Mesenchymal stem cell (in vitro differentiated cells and primary cell): Measurements from ENCODE around the gene SNX24.

Experiments used
- DNase-seq: peaks from one replicate; pipeline ENCODE4 v3.0.0-alpha.2; 2013
- H2AFZ ChIP-seq: one replicate; pipeline ENCODE4 v1.6.1; 2013; ENCODE audit warnings: low read depth, mild to moderate bottlenecking, control low read depth, inconsistent platforms, low read length, moderate library complexity
- H2AK5ac ChIP-seq: 2 replicates; pipeline ENCODE4 v1.6.1; 2013; ENCODE audit warnings: low read length, moderate library complexity, mild to moderate bottlenecking, inconsistent platforms; ENCODE audit not compliant: severe bottlenecking
- H2BK120ac ChIP-seq: one replicate; pipeline ENCODE4 v1.6.1; 2013; ENCODE audit warnings: low read depth, mild to moderate bottlenecking, inconsistent platforms, low read length, moderate library complexity
- H2BK12ac ChIP-seq, 2 experiments: one replicate each; pipeline ENCODE4 v1.6.1; 2013; ENCODE audit warnings: inconsistent platforms in 2 of 2, low read length in 2 of 2, mild to moderate bottlenecking in 2 of 2, moderate library complexity in 2 of 2, control low read depth in 1 of 2
- H2BK15ac ChIP-seq: one replicate; pipeline ENCODE4 v1.6.1; 2013; ENCODE audit warnings: mild to moderate bottlenecking, low read depth, inconsistent platforms; ENCODE audit not compliant: poor library complexity, severe bottlenecking
- H2BK5ac ChIP-seq: 2 replicates; pipeline ENCODE4 v1.6.1; 2013; ENCODE audit warnings: low read depth, mild to moderate bottlenecking, low read length, control low read depth, inconsistent platforms; ENCODE audit not compliant: poor library complexity, severe bottlenecking
- H3K14ac ChIP-seq, 2 experiments: one replicate each; pipeline ENCODE4 v1.6.1; 2013; ENCODE audit warnings: inconsistent platforms in 2 of 2, low read length in 2 of 2, control low read depth in 1 of 2, mild to moderate bottlenecking in 1 of 2, moderate library complexity in 1 of 2
- H3K18ac ChIP-seq, 2 experiments: one replicate each; pipeline ENCODE4 v1.6.1; 2013; ENCODE audit warnings: inconsistent platforms in 2 of 2, low read length in 2 of 2, control low read depth in 1 of 2, low read depth in 1 of 2, mild to moderate bottlenecking in 1 of 2
- H3K23ac ChIP-seq, 2 experiments: one replicate each; pipeline ENCODE4 v1.6.1; 2013; ENCODE audit warnings: inconsistent platforms in 2 of 2, low read length in 2 of 2, mild to moderate bottlenecking in 2 of 2, moderate library complexity in 2 of 2, control low read depth in 1 of 2
- H3K27ac ChIP-seq: 2 replicates; pipeline ENCODE4 v1.5.1; 2013; ENCODE audit warnings: mild to moderate bottlenecking, moderate library complexity, low read length, control low read depth, inconsistent platforms; ENCODE audit not compliant: poor library complexity, severe bottlenecking
- H3K27me3 ChIP-seq, 2 experiments: 2 replicates each; pipeline versions ENCODE4 v1.6.1 to v1.7.0; 2013; ENCODE audit warnings: low read length in 2 of 2, mild to moderate bottlenecking in 2 of 2, moderate library complexity in 2 of 2, control low read depth in 1 of 2, inconsistent platforms in 1 of 2; ENCODE audit not compliant: control insufficient read depth in 1 of 2, insufficient read depth in 1 of 2
- H3K36me3 ChIP-seq, 2 experiments: 2 replicates each; pipeline versions ENCODE4 v1.6.1 to v1.7.0; 2013; ENCODE audit warnings: low read length in 2 of 2, control low read depth in 1 of 2, inconsistent platforms in 1 of 2, low read depth in 1 of 2, mild to moderate bottlenecking in 1 of 2; ENCODE audit not compliant: insufficient read depth in 2 of 2, control insufficient read depth in 1 of 2
- H3K4ac ChIP-seq, 2 experiments: one replicate each; pipeline ENCODE4 v1.6.1; 2013; ENCODE audit warnings: inconsistent platforms in 2 of 2, low read length in 2 of 2, mild to moderate bottlenecking in 2 of 2, moderate library complexity in 2 of 2, control low read depth in 1 of 2, low read depth in 1 of 2
- H3K4me1 ChIP-seq: 2 replicates; pipeline ENCODE4 v1.6.1; 2013; ENCODE audit warnings: low read depth, low read length, control low read depth; ENCODE audit not compliant: control insufficient read depth, insufficient read depth
- H3K4me2 ChIP-seq: 2 replicates; pipeline ENCODE4 v1.6.1; 2013; ENCODE audit warnings: low read length, mild to moderate bottlenecking, inconsistent platforms; ENCODE audit not compliant: poor library complexity, severe bottlenecking
- H3K4me3 ChIP-seq, 2 experiments: 2 replicates each; pipeline versions ENCODE4 v1.5.1 to v1.7.0; 2013; ENCODE audit warnings: low read length in 2 of 2, mild to moderate bottlenecking in 2 of 2, control low read depth in 1 of 2, low read depth in 1 of 2; ENCODE audit not compliant: insufficient read depth in 1 of 2
- H3K79me1 ChIP-seq: replicated peaks from 2 replicates; pipeline ENCODE4 v1.6.1; 2013; ENCODE audit warnings: mild to moderate bottlenecking, control low read depth, low read length, inconsistent platforms; ENCODE audit not compliant: poor library complexity, severe bottlenecking
- H3K9ac ChIP-seq: 2 replicates; pipeline ENCODE4 v1.7.0; 2013; ENCODE audit warnings: mild to moderate bottlenecking, low read length, moderate library complexity
- H3K9me3 ChIP-seq: 2 replicates; pipeline ENCODE4 v1.7.0; 2013; ENCODE audit warnings: mild to moderate bottlenecking, low read length; ENCODE audit not compliant: control insufficient read depth
- H4K8ac ChIP-seq: one replicate; pipeline ENCODE4 v1.6.1; 2013; ENCODE audit warnings: inconsistent platforms, mild to moderate bottlenecking, low read length, moderate library complexity
- H4K91ac ChIP-seq: one replicate; pipeline ENCODE4 v1.6.1; 2013; ENCODE audit warnings: mild to moderate bottlenecking, low read length, inconsistent platforms
- WGBS: methylation state at CpG from one replicate; pipeline ENCODE4 v1.1.7; 2013; ENCODE audit warnings: mixed read lengths; 5-methylcytosine and 5-hydroxymethylcytosine counted together

Gene SNX24

DNA sequence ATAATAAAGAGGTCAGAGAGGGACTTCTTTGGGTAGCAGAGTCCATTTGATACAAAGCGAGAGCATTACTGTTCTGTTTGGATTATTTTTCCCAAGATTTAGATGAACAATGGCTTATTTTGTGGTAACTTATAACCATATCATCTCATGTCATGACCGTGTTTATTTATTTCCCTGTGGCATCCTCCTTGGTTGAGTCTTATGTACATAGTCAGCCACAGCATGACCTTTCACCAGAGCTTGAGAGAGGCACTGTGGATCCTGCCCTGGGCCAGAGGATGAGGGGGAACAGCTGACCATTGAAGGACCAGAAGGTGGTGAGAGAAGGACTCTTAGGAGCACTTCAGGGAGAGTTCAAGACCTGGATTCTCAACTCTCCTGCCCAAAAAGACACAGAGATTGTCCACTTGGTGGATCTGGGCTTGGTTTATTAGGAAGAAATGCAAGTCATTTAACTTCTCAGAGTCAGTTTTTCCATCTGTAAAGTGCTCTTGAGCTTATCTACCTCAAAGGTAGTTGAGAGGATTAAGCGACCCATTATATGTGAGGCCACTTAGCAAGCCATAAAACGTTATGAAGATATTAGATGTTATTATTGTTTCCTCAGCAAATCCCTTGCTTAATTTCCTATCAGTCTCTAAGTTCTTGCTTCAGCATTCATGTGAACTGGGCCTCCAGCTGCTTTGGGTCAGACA is 139.7 kb downstream of the SNX24 start:
- H2AK5ac ChIP-seq = no peak overlapping the region
- no peak overlapping the region for H3K23ac ChIP-seq
- H3K36me3 ChIP-seq = peaks cover 0 to 3% of the 10 kb centered on the region in 2 experiments
- H3K9ac ChIP-seq = no peak overlapping the region
- WGBS = 91% methylated on average over 3 of the region's 4 CpGs
- no peak overlapping the region for H2BK12ac ChIP-seq
- no peaks in the 10 kb centered on the region for H3K9me3 ChIP-seq
- no peaks in the 10 kb centered on the region for H3K4me1 ChIP-seq
- H3K27ac ChIP-seq = no peak overlapping the region
- H3K4ac ChIP-seq = no peak overlapping the region
- no peak overlapping the region for H4K8ac ChIP-seq
- no peak overlapping the region for H3K14ac ChIP-seq
- no peak overlapping the region for H3K4me2 ChIP-seq
- no peak overlapping the region for H2BK5ac ChIP-seq
- no peak overlapping the region for H2BK15ac ChIP-seq
- H2AFZ ChIP-seq = no peak overlapping the region
- no peak overlapping the region for H2BK120ac ChIP-seq
- no peak overlapping the region for H3K18ac ChIP-seq
- DNase-seq = peak; percentile 5
- peaks cover 15% of the 10 kb centered on the region for H3K79me1 ChIP-seq
- no peak overlapping the region for H3K4me3 ChIP-seq
- H4K91ac ChIP-seq = no peak overlapping the region
- H3K27me3 ChIP-seq = no peaks in the 10 kb centered on the region

DNA sequence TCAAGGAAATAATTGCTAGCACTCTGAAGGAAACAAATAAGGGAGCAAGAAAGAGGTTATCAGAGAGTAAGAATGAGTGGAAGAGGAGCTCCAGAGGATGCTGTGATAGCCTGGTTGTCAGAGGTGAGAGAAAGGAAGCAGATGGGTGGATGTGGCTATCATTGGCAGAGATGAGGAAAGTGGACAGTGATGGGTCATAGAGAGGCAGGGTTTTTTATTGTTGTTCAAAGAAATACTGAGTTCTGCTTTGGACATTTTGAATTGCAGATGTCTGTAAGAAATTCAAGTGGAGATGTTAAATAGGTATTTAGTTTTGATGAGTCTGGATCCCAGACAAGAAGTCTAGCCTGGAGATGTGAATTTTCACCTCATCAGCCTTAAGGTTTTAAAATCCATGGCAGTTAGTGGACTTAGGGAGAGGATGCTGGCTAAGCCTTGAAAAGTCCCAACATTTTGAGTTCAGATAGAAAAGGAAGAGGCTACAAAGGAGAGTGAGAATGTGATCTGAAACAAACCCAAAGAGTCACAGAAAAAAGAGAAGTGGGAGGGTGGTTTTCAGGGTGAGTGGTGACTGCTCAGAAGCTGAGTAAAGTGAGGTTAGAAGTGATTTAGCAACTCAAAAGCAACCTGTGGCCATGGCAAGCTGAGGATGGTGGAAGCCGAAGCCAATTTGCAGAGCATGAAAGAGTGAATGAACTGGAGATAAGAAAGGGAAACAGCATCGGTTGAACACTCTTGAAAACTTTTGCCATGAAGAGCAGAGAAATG is 140.7 kb downstream of the SNX24 start:
- Histone ChIP-seq H2BK120ac (no peak overlapping the region), H3K27me3 (no peaks in the 10 kb centered on the region), H2BK12ac (no peak overlapping the region), H2AK5ac (no peak overlapping the region), H3K27ac (no peak overlapping the region), H3K9ac (no peak overlapping the region), H3K9me3 (no peaks in the 10 kb centered on the region), H3K4me2 (no peak overlapping the region), H3K23ac (no peak overlapping the region), H3K18ac (no peak overlapping the region), H3K4me3 (no peak overlapping the region), H3K36me3 (no peaks in the 10 kb centered on the region), H2AFZ (no peak overlapping the region), H3K4ac (no peak overlapping the region), H2BK15ac (no peak overlapping the region), H3K4me1 (no peaks in the 10 kb centered on the region), H4K91ac (no peak overlapping the region), H3K79me1 (peaks cover 15% of the 10 kb centered on the region), H4K8ac (no peak overlapping the region), H2BK5ac (no peak overlapping the region), H3K14ac (no peak overlapping the region)
- WGBS = 81% methylated on average over 2 of the region's 2 CpGs
- DNase-seq = no peak

DNA sequence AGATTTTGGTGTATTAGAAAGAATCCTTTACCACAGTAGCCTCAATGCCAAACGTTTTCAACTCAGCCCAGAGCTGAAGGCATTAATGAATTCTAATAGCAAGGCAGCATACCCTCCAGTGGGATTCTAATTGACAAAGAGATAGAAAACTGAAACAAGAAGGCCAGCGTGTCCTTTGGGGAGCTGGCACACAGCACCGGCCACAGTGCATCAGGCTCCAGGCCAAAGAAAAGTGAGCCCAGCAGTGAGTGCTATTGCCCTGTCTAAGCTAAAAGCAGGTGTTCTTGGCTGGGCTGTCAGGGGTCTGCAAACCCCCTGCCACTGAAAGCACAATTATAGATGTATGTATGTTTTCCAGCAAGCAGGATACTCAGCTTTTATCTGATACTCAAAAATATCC is 150.7 kb downstream of the SNX24 start:
- no peak overlapping the region for H2AK5ac ChIP-seq
- no peak overlapping the region for H3K18ac ChIP-seq
- no peak overlapping the region for H2BK5ac ChIP-seq
- no peaks in the 10 kb centered on the region for H3K9me3 ChIP-seq
- H3K4me1 ChIP-seq = no peaks in the 10 kb centered on the region
- H3K27ac ChIP-seq = no peak overlapping the region
- H3K79me1 ChIP-seq = peaks cover 8% of the 10 kb centered on the region
- H2BK120ac ChIP-seq = no peak overlapping the region
- no peak overlapping the region for H3K23ac ChIP-seq
- no peaks in the 10 kb centered on the region for H3K27me3 ChIP-seq
- H3K4me2 ChIP-seq = no peak overlapping the region
- H2BK12ac ChIP-seq = no peak overlapping the region
- H4K91ac ChIP-seq = no peak overlapping the region
- H3K4me3 ChIP-seq = no peak overlapping the region
- 69% methylated on average over 3 of the region's 3 CpGs for WGBS
- H2BK15ac ChIP-seq = no peak overlapping the region
- DNase-seq = no peak
- H3K14ac ChIP-seq = no peak overlapping the region
- H2AFZ ChIP-seq = no peak overlapping the region
- no peak overlapping the region for H4K8ac ChIP-seq
- peaks cover 0 to 7% of the 10 kb centered on the region in 2 experiments for H3K36me3 ChIP-seq
- no peak overlapping the region for H3K4ac ChIP-seq
- H3K9ac ChIP-seq = no peak overlapping the region

DNA sequence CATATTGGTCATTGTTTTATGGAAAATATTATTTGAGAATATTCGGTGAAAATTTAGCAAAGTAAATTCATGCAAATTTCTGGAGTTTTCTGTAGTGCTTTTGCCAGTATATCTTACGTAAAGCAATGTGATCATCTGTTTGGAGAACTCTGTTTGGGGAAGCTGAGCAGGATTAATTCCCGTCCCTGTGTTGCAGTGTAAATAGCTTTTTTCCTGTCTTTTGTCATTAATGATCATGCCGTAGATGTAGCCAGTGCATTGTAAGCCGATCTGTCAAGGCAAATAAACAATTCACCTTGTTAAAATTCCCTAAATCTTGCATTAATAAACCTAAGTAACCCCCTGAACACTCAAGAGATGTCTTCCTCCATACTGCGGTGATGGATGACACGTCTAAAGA is 151.9 kb downstream of the SNX24 start:
- Histone ChIP-seq H2BK12ac (no peak overlapping the region), H3K9me3 (no peaks in the 10 kb centered on the region), H3K4me2 (no peak overlapping the region), H3K18ac (no peak overlapping the region), H3K27me3 (no peaks in the 10 kb centered on the region), H3K4ac (no peak overlapping the region), H3K9ac (no peak overlapping the region), H2BK5ac (no peak overlapping the region), H3K23ac (no peak overlapping the region), H3K4me3 (no peak overlapping the region), H3K79me1 (peaks cover 8% of the 10 kb centered on the region), H3K14ac (no peak overlapping the region), H2BK120ac (no peak overlapping the region), H4K91ac (no peak overlapping the region), H3K27ac (no peak overlapping the region), H4K8ac (no peak overlapping the region), H2AK5ac (no peak overlapping the region), H2BK15ac (no peak overlapping the region), H3K4me1 (no peaks in the 10 kb centered on the region), H3K36me3 (peaks cover 0 to 13% of the 10 kb centered on the region in 2 experiments), H2AFZ (no peak overlapping the region)
- 45% methylated on average over 5 of the region's 7 CpGs for WGBS
- DNase-seq = no peak
